Measurements from ENCODE around the gene MAPK4.

MAPK4 gene

DNA sequence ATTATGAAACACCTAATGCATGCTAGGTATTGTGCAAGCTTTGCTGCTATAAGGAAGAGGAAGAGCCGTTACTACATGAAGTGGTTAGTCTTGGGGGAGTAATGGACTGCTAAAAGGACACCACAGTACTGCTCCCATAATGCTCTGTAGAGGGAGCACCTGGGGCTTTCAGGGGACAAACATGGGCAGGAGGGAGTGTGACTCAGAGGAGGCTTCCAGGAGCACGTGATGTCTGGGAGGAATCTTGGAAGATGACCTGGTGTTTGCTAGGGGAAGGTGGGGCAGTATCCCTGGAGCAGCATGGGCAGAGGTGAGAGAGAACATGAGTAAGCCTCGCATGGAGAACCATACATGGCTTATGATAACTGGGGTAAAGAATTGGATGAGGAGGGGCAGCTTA is 18.8 kb downstream of the MAPK4 start:
- H3K4me3 ChIP-seq (ENCODE audit: control insufficient read depth, low read depth, low read length), result no peak overlapping the region
- DNase-seq (ENCODE audit: low read depth), result no peak
- TF ChIP-seq, protein P1, sequence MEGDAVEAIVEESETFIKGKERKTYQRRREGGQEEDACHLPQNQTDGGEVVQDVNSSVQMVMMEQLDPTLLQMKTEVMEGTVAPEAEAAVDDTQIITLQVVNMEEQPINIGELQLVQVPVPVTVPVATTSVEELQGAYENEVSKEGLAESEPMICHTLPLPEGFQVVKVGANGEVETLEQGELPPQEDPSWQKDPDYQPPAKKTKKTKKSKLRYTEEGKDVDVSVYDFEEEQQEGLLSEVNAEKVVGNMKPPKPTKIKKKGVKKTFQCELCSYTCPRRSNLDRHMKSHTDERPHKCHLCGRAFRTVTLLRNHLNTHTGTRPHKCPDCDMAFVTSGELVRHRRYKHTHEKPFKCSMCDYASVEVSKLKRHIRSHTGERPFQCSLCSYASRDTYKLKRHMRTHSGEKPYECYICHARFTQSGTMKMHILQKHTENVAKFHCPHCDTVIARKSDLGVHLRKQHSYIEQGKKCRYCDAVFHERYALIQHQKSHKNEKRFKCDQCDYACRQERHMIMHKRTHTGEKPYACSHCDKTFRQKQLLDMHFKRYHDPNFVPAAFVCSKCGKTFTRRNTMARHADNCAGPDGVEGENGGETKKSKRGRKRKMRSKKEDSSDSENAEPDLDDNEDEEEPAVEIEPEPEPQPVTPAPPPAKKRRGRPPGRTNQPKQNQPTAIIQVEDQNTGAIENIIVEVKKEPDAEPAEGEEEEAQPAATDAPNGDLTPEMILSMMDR (IDR thresholded peaks at IDR 0.05; ENCODE audit: control insufficient read depth, insufficient read depth, low read depth, low read length, missing control alignments), result no peak

DNA sequence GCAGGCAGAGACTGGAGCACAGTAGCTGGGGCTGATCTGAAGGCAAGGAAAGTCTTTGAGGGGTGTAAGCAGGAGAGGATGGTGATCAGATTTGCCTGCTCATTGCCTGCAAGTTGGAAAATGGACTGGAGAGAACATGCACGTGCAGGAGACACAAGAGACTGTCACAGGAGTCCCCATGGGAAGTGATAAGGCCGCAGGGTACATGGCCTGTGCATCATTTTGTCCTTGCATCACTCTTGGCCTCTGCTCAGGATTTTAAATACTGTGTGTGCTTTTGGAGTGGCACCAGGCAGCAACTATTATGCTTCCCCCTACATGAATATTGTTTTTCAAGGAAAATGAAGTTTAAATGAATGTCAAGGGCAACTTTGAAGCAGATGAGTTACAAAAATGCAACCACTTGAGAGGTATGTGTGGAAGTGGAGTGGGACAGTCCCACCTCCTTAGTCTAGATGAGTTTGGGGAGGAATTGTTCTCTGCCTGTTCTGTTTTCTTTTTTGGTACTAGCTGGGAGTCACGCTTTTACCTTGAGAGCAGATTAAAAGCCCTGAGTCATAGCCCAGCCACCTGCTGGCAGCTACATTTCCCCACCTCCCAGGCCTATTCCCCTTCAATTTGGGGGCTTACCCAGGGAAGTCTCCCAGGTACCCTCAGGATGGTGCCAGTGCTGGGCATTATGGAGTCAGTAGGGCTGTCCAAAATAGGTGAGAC is 19.3 kb downstream of the MAPK4 start:
- no peak for DNase-seq (ENCODE audit: low read depth)
- no peak overlapping the region for H3K4me3 ChIP-seq (ENCODE audit: control insufficient read depth, low read depth, low read length)
- TF ChIP-seq, protein P1 (IDR thresholded peaks at IDR 0.05; ENCODE audit: control insufficient read depth, insufficient read depth, low read depth, low read length, missing control alignments), result no peak

DNA sequence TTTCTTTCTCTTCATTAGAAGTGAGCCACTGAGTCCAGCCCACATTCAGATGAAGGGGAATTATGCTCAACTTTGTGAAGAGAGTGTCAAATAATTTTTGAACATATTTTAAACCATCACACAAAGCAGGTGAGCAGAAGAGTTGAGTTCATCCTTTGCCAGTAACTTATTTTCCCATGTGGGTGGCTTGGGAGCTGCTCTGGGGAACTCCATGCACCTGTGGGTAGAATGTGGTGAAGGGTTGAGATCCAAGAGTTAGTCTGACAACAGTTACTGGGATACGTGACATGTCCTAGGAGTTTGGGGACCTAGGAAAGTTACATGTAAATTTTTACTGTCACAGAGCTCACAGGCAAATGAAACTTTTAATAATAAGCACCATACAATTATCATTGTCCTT is 21.6 kb downstream of the MAPK4 start:
- no peak overlapping the region for H3K4me3 ChIP-seq (ENCODE audit: control insufficient read depth, low read depth, low read length)
- DNase-seq (ENCODE audit: low read depth), result no peak
- TF ChIP-seq, protein P1 (IDR thresholded peaks at IDR 0.05; ENCODE audit: control insufficient read depth, insufficient read depth, low read depth, low read length, missing control alignments), result no peak

DNA sequence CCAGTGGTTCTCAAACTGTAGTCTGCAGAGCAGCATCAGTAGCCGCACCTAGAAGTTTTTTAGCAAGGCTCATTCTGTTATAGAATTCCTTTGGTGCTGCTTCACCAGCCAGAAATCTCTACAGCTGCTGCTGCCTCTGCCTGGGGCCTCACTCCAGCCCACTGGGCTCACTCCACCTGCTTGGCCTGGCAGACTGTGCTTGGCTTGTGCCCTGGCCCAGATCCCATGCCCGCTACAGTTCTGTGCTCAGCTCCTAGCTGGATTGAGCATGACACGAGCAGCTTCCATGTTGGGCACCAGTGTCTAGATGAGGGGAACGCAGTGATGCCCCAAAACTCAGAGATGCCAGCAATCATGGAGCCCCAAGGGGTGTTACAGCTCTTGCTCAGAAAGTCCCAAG is 22.6 kb downstream of the MAPK4 start:
- H3K4me3 ChIP-seq (ENCODE audit: control insufficient read depth, low read depth, low read length), result no peak overlapping the region
- TF ChIP-seq, protein P1 (IDR thresholded peaks at IDR 0.05; ENCODE audit: control insufficient read depth, insufficient read depth, low read depth, low read length, missing control alignments), result no peak
- DNase-seq (ENCODE audit: low read depth), result no peak

DNA sequence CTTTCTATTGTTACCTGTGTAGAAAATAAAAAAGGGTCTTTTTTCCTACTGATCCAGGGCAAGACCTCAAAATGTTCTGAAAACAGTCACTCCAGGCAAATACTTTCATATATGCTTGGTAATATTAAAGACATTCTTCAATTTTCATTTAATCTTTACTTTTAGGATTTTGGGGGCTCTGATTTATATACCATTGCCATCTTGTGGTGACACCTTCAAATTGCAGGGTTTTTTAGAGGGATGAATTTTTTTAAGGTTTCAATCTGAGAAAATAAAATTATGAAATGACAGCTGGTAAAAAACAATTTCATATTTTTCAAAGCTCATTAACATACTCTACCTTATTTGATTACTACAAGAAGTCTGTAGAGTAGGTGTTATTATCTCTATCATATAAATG is 26.8 kb downstream of the MAPK4 start:
- DNase-seq (ENCODE audit: low read depth), result no peak
- H3K4me3 ChIP-seq (ENCODE audit: control insufficient read depth, low read depth, low read length), result no peak overlapping the region
- TF ChIP-seq, protein P1 (IDR thresholded peaks at IDR 0.05; ENCODE audit: control insufficient read depth, insufficient read depth, low read depth, low read length, missing control alignments), result no peak

DNA sequence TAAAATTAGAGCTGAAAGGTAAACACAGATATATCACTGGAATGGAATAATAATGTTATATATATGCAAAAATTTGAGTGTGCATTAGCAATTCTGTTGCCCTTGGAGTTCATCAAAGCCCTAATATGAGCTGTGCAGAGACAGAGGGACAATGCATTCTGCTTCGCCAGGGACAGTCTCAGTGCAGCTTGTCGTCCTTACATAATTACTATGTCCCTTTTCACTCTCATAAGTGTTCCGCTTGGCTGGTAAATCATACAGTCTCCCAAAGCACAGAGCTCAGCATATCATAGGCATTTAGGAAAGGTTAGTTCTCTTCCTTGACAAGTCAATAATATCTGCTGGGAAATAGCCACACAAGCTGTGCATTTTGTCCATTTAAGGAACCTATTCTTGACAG is 30.7 kb downstream of the MAPK4 start:
- no peak overlapping the region for H3K4me3 ChIP-seq (ENCODE audit: control insufficient read depth, low read depth, low read length)
- no peak for DNase-seq (ENCODE audit: low read depth)
- TF ChIP-seq, protein P1 (IDR thresholded peaks at IDR 0.05; ENCODE audit: control insufficient read depth, insufficient read depth, low read depth, low read length, missing control alignments), result no peak

All from AG09309 (cell line).